ENCODE data around the gene TRIM67. TPM values are rescaled to one million over a fixed set of nuclear protein-coding genes. Genes with fewer than 3 reads are reported as not detected.

Gene TRIM67
- total and polyA plus RNA-seq, 3 donors from 2014 or later, result 0.19 to 0.26 (median 0.24) TPM

DNA sequence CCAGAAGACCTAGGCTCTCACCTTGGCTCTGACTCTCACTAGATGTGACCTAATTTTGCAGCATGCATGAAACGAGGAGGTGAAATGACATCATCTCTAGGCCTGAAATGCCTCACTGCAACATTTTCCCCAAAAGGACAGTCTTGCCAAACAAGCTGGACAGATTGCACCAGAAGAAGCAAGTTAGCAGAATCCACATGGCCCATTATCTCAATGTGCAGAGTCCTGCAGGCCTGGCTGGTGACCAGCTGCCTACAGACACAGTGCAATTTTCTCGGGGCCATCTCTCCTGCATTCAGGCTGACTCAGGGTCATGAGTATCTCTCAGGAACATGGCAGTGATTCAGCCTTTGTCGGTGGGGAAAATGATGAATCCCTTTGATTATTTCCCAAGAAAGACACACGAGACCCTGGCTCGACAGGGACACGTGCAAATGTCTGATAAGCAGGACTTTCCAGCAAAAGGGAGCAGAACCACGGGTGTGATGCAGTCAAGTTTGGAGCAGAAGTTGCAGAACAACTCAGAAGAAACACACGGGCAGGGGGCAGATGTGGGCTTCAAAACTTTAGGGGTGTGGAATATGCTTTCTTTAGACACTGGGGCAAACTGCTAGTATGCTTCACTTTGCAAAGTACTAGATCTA is 38.7 kb downstream of the TRIM67 start:
- H3K4me3 ChIP-seq, result no peak overlapping the region
- DNase-seq, result no peak
- H3K36me3 ChIP-seq (ENCODE audit: low read depth, missing control alignments), result no peaks in the 10 kb centered on the region
- no peaks in the 10 kb centered on the region for H3K4me1 ChIP-seq
- WGBS, 2 donors, result 28 to 33% methylated on average over 7 to 8 of the region's 8 CpGs
- no peaks in the 10 kb centered on the region for H3K27me3 ChIP-seq
- H3K27ac ChIP-seq, result no peak overlapping the region
- TF ChIP-seq, protein P1, sequence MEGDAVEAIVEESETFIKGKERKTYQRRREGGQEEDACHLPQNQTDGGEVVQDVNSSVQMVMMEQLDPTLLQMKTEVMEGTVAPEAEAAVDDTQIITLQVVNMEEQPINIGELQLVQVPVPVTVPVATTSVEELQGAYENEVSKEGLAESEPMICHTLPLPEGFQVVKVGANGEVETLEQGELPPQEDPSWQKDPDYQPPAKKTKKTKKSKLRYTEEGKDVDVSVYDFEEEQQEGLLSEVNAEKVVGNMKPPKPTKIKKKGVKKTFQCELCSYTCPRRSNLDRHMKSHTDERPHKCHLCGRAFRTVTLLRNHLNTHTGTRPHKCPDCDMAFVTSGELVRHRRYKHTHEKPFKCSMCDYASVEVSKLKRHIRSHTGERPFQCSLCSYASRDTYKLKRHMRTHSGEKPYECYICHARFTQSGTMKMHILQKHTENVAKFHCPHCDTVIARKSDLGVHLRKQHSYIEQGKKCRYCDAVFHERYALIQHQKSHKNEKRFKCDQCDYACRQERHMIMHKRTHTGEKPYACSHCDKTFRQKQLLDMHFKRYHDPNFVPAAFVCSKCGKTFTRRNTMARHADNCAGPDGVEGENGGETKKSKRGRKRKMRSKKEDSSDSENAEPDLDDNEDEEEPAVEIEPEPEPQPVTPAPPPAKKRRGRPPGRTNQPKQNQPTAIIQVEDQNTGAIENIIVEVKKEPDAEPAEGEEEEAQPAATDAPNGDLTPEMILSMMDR (IDR thresholded peaks at IDR 0.05), result no peak
- no peak for TF ChIP-seq POLR2A (IDR thresholded peaks at IDR 0.05)
- H3K9me3 ChIP-seq, result no peaks in the 10 kb centered on the region
- intact Hi-C loops (cut with DNase I; ENCODE audit: low total_unique reads), result no loop called here

DNA sequence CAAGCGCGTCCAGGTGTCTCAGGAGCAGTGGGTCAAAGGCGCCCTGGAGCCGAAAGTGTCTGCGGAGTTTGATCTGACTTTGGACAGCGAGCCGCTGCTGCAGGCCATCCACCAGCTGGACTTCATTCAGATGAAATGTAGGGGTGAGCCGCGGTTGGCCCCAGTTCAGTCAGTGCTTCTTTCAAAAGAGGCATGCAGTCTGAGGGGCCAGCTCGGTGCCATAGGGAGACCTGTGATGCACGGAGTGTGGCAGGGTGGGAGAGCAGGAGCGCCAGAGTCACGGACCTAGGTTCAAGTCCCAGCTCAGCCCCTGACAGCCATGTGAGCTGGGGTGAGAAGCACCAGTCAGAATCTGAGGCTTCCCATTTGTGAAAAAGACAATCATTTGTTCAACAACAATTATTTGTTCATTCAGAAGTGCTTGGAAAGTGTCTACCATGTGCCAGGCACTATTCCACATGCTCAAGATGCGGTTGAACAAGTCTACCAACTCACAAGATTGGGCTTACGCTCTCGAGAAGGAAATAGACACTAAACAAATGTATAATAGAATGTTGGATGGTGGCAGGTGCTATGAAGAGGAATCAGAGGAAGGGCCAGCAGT is 39.6 kb downstream of the TRIM67 start:
- Histone ChIP-seq H3K27me3 (no peaks in the 10 kb centered on the region), H3K4me3 (no peak overlapping the region), H3K4me1 (no peaks in the 10 kb centered on the region), H3K27ac (no peak overlapping the region), H3K9me3 (no peaks in the 10 kb centered on the region), H3K36me3 (ENCODE audit: low read depth, missing control alignments) (no peaks in the 10 kb centered on the region)
- WGBS, 2 donors, result 86 to 89% methylated on average over 16 of the region's 16 CpGs
- TF ChIP-seq, protein P1 (IDR thresholded peaks at IDR 0.05), result no peak
- TF ChIP-seq POLR2A (IDR thresholded peaks at IDR 0.05), result no peak
- intact Hi-C loops (cut with DNase I; ENCODE audit: low total_unique reads), result no loop called here
- DNase-seq, result no peak

DNA sequence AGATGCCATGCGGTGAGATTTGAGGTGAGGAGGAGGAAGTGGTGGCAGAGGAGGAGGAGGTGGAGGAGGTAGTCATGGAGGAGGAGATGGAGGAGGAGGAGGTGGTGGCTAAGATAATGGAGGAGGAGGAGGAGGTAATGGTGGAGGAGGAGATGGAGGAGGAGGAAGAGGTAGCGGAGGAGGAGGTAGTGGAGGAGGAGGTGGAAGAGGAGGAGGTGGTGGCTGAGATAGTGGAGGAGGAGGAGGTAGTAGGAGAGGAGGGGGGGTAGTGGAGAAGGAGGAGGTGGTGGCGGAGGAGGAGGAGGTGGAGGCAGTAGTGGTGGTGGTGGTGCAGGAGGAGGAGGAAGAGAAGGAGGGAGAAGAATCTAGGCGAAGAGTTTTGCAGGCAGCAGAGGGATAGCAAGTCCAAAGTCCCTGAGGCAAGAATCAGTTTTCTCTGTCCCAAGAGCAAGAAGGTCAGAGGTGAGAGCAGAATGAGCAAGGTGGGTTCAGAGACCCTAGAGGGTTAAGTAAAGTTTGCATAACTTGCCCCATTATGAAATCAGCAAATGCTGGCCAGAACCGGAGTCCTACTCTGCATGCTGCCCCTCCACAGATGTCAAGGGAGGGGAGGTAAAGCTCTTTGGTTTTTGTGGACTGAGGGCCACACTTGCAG is 40.2 kb downstream of the TRIM67 start:
- no peaks in the 10 kb centered on the region for H3K4me1 ChIP-seq
- intact Hi-C loops (cut with DNase I; ENCODE audit: low total_unique reads), result no loop called here
- DNase-seq, result no peak
- no peaks in the 10 kb centered on the region for H3K27me3 ChIP-seq
- H3K27ac ChIP-seq, result no peak overlapping the region
- no peak for TF ChIP-seq POLR2A (IDR thresholded peaks at IDR 0.05)
- TF ChIP-seq, protein P1 (IDR thresholded peaks at IDR 0.05), result no peak
- H3K9me3 ChIP-seq, result no peaks in the 10 kb centered on the region
- no peaks in the 10 kb centered on the region for H3K36me3 ChIP-seq (ENCODE audit: low read depth, missing control alignments)
- no peak overlapping the region for H3K4me3 ChIP-seq
- 59 to 70% methylated on average over 5 of the region's 5 CpGs for WGBS, 2 donors

DNA sequence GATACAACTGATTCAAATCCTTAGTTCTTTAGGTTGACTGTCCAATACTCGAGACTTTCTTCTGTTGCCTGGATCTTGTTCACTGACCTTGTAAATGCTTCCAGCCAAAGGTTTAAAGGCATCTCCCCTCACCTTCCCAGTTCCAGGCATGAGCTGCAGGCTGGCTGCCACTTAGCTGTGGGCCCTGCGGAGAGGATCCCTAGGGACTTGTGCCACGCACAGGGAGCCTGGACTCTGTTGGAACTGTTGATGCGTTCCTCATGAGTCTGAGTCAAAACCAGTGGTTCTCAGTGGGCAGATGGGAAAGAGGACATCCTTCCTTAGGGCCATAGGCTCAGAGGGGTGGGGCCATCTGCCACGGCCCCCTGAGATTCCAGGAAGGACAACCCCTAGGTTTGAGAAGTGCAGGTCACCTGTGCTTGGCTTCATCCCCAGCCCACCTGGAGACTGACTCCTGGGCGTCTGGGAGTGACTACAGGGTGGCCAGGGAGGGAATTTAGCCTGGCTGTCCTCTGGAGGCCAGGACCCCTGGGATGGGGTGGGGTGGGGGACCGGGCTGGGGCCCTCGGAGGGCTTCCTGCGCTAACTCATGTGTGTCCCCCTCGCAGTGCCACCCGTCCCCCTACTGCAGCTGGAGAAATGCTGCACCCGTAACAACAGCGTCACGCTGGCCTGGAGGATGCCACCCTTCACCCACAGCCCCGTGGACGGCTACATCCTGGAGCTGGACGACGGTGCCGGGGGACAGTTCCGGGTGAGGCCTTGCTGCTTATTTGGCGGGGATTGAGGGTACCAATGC is 41.6 kb downstream of the TRIM67 start:
- H3K27ac ChIP-seq, result no peak overlapping the region
- no peaks in the 10 kb centered on the region for H3K4me1 ChIP-seq
- no peaks in the 10 kb centered on the region for H3K36me3 ChIP-seq (ENCODE audit: low read depth, missing control alignments)
- intact Hi-C loops (cut with DNase I; ENCODE audit: low total_unique reads), result no loop called here
- no peaks in the 10 kb centered on the region for H3K9me3 ChIP-seq
- no peak for DNase-seq
- WGBS, 2 donors, result 89 to 93% methylated on average over 8 to 21 of the region's 21 CpGs
- no peak overlapping the region for H3K4me3 ChIP-seq
- H3K27me3 ChIP-seq, result no peaks in the 10 kb centered on the region
- TF ChIP-seq, protein P1 (IDR thresholded peaks at IDR 0.05), result no peak
- TF ChIP-seq POLR2A (IDR thresholded peaks at IDR 0.05), result no peak
